GM12878 (cell line): Measurements from ENCODE around the gene RWDD4. TPM values are rescaled to one million over a fixed set of nuclear protein-coding genes. Genes with fewer than 3 reads are reported as not detected.

Experiments used
- ATAC-seq: fragments of 200-7000 bp; cut with Tn5 transposase; 3 replicates; pipeline ENCODE4 v1.9.1; 2020; ENCODE audit warnings: mild to moderate bottlenecking, moderate library complexity
- BruUV-seq: library from RNA; stranded (reverse); fragments of 400-500 nt; replicated peaks from 2 replicates; lab custom pipeline; 2021; lab: Mats Ljungman, UMichigan
- CTCF ChIA-PET: fragments of 300-600 bp; sonication (Branson Sonifier 250); formaldehyde crosslinking; extraction: SDS; loops from one replicate; lab custom pipeline; 2021; ENCODE audit warnings: inconsistent platforms; lab: Yijun Ruan, JAX
- POLR2A ChIA-PET: fragments of 350-600 bp; formaldehyde crosslinking; extraction: SDS; loops from one replicate; lab custom pipeline; 2021; ENCODE audit warnings: inconsistent platforms; lab: Charles Lee
- RAD21 ChIA-PET: fragments of 300-600 bp; sonication (Branson Sonifier 250); formaldehyde crosslinking; loops from one replicate; lab custom pipeline; 2023; ENCODE audit warnings: antibody characterized with exemption; ENCODE audit not compliant: unreplicated experiment; lab: Charles Lee
- SMC1A ChIA-PET: fragments of 300-600 bp; sonication (Branson Sonifier 250); formaldehyde crosslinking; loops from one replicate; lab custom pipeline; 2023; ENCODE audit not compliant: unreplicated experiment, uncharacterized antibody; lab: Charles Lee
- DNase-seq: peaks from one replicate; pipeline ENCODE4 v3.0.0-alpha.2; 2011; ENCODE audit warnings: low read depth, low spot score
- FAIRE-seq: peaks from 3 replicates; lab custom pipeline; 2011; peaks lifted over from hg19 to GRCh38; lab: Jason Lieb, UNC
- H2AFZ ChIP-seq: 2 replicates; pipeline ENCODE4 v1.6.0; 2011; ENCODE audit warnings: low read depth, low read length, control low read depth; ENCODE audit not compliant: control insufficient read depth
- H3K27ac ChIP-seq: 2 replicates; pipeline ENCODE4 v1.5.1; 2011; ENCODE audit warnings: control low read depth; ENCODE audit not compliant: control insufficient read depth, insufficient read depth
- H3K27me3 ChIP-seq, 2 experiments: replicated peaks in 1 of 2; 2 replicates each; pipeline versions ENCODE4 v1.6.0 to v1.6.1; 2011; ENCODE audit warnings: low read length in 1 of 2; ENCODE audit not compliant: control insufficient read depth in 2 of 2, insufficient read depth in 2 of 2
- H3K36me3 ChIP-seq, 2 experiments: 2 replicates each; pipeline ENCODE4 v1.5.1; 2011; ENCODE audit warnings: low read length in 1 of 2; ENCODE audit not compliant: control insufficient read depth in 2 of 2, insufficient read depth in 2 of 2
- H3K4me1 ChIP-seq: 2 replicates; pipeline ENCODE4 v1.6.1; 2011; ENCODE audit warnings: mild to moderate bottlenecking, low read length, moderate library complexity, mixed read lengths; ENCODE audit not compliant: control insufficient read depth, insufficient read depth
- H3K4me2 ChIP-seq: 2 replicates; pipeline ENCODE4 v1.6.0; 2011; ENCODE audit warnings: control low read depth; ENCODE audit not compliant: control insufficient read depth, insufficient read depth
- H3K4me3 ChIP-seq: fragments of 200-600 bp; sonication (generic); 2 replicates; pipeline ENCODE4 v1.5.1; 2016
- H3K79me2 ChIP-seq: 2 replicates; pipeline ENCODE4 v1.6.0; 2011; ENCODE audit warnings: low read length; ENCODE audit not compliant: control insufficient read depth, insufficient read depth
- H3K9ac ChIP-seq: 2 replicates; pipeline ENCODE4 v1.8.0; 2011; ENCODE audit warnings: low read length, control low read depth, mixed read lengths; ENCODE audit not compliant: control insufficient read depth, insufficient read depth
- H3K9me3 ChIP-seq: replicated peaks from 3 replicates; pipeline ENCODE4 v1.5.1; 2011; ENCODE audit warnings: mild to moderate bottlenecking, low read length; ENCODE audit not compliant: control insufficient read depth, insufficient read depth
- H4K20me1 ChIP-seq: 2 replicates; pipeline ENCODE4 v1.6.0; 2011; ENCODE audit not compliant: control insufficient read depth, insufficient read depth
- FOXK2 ChIP-seq: fragments of 450-650 bp; IDR thresholded peaks from 2 replicates; pipeline ENCODE4 v1.6.1; 2017; ENCODE audit warnings: mild to moderate bottlenecking, moderate library complexity
- MLLT1 ChIP-seq: fragments of 450-650 bp; IDR thresholded peaks from 2 replicates; pipeline ENCODE4 v1.6.1; 2016; ENCODE audit warnings: mild to moderate bottlenecking
- NR2C2 ChIP-seq: IDR thresholded peaks from 2 replicates; pipeline ENCODE4 v1.6.1; 2011; ENCODE audit warnings: borderline replicate concordance, low read depth; ENCODE audit not compliant: control insufficient read depth, insufficient read length
- POLR2AphosphoS5 ChIP-seq: IDR thresholded peaks from 2 replicates; pipeline ENCODE4 v1.6.1; 2011; ENCODE audit warnings: mild to moderate bottlenecking, low read length, inconsistent platforms
- POU2F2 ChIP-seq: IDR thresholded peaks from 3 replicates; pipeline ENCODE4 v1.6.1; 2011; ENCODE audit warnings: low read depth, mild to moderate bottlenecking, low read length, borderline replicate concordance
- RAD21 ChIP-seq: IDR thresholded peaks from 2 replicates; pipeline ENCODE4 v1.6.1; 2011; ENCODE audit warnings: mild to moderate bottlenecking, low read depth, low read length, moderate library complexity; ENCODE audit not compliant: insufficient read depth
- TCF3 ChIP-seq: IDR thresholded peaks from 2 replicates; pipeline ENCODE4 v1.6.1; 2012; ENCODE audit warnings: low read depth, mild to moderate bottlenecking, low read length, borderline replicate concordance; ENCODE audit not compliant: insufficient read depth
- WGBS: methylation state at CpG from one replicate; pipeline ENCODE4 v1.1.6; 2016; ENCODE audit warnings: low lambda C conversion rate; ENCODE audit not compliant: insufficient replicate concordance, insufficient coverage; ENCODE audit errors: missing lambda C conversion rate; 5-methylcytosine and 5-hydroxymethylcytosine counted together
- in situ Hi-C: fragments of 300-500 bp; cut with MboI; formaldehyde crosslinking; loops from 9 replicates; pipeline ENCODE4 v1.14.3; 2018; ENCODE audit warnings: mixed read lengths
- intact Hi-C: fragments of 100-400 bp; cut with micrococcal nuclease; formaldehyde crosslinking; loops from one replicate; pipeline ENCODE4 v1.14.2; 2022; ENCODE audit not compliant: unreplicated experiment
- polyA plus RNA-seq, 11 experiments: library from polyadenylated mRNA; depleted of rRNA in 4 of 11; unstranded in 6 of 11; stranded (reverse) in 5 of 11; fragments of >200 nt; fragmentation: Nextera tagmentation in 4 of 11; fragmentation: Illumina TruSeq in 1 of 11; extraction: Ambion mirVana in 4 of 11; extraction: Trizol in 1 of 11; gene quantifications; 1 replicate in 1 of 11; 2 replicates in 10 of 11; pipeline versions ENCODE4 v1.2.1 to v1.2.3, GENCODE V29; 2011 to 2016; ENCODE audit warnings: inconsistent platforms in 2 of 11, missing spikeins in 2 of 11, low read depth in 1 of 11
- total RNA-seq, 4 experiments: library from RNA; depleted of rRNA in 3 of 4; stranded (reverse); fragments of >200 nt in 3 of 4; fragmentation: Illumina TruSeq in 1 of 4; extraction: Trizol in 1 of 4; gene quantifications; 2 replicates each; pipeline versions ENCODE4 v1.2.1 to v1.2.3, GENCODE V29; 2013 to 2021

Gene RWDD4
- total and polyA plus RNA-seq, 10 of the 15 experiments (the other 5 are each of a cell fraction or from before 2014, with no cell fraction given): 11.2 to 37.8 (median 19.9) TPM

GRCh38 chr4:183659872-183660242 is 872 bp upstream of the RWDD4 start:
- ChIA-PET RAD21 (no interaction called here), SMC1A (interaction anchor here (1.5 to 2.4 kb wide), 2 partner anchors 15 to 20 kb away, joined by 3 to 5 read pairs; no protein-coding TSS in a partner anchor), CTCF (interaction anchor here (1.0 to 1.5 kb wide), 3 partner anchors 17 to 25 kb away, joined by 3 to 4 read pairs (median 3); no protein-coding TSS in a partner anchor), POLR2A (interaction anchor here (1.0 kb wide), 1 partner anchor 216 kb away, joined by 4 read pairs; the partner anchor contains the start of gene CDKN2AIP)
- Histone ChIP-seq H3K79me2 (peaks cover 35% of the 10 kb centered on the region), H3K9me3 (no peaks in the 10 kb centered on the region), H2AFZ (peak overlapping the region; percentile 73), H3K4me1 (no peaks in the 10 kb centered on the region), H4K20me1 (no peaks in the 10 kb centered on the region), H3K4me2 (peak overlapping the region; percentile 97), H3K4me3 (peak overlapping the region; percentile 80), H3K27ac (peak overlapping the region; percentile 84), H3K27me3 (no peaks in the 10 kb centered on the region), H3K9ac (peak overlapping the region; percentile 94), H3K36me3 (peaks cover 0 to 3% of the 10 kb centered on the region in 2 experiments; a peak in 1 of 4 replicates)
- BruUV-seq: no TSS peak
- DNase-seq: no peak
- TF ChIP-seq TCF3 (no peak), POU2F2 (no peak), FOXK2 (no peak), POLR2AphosphoS5 (no peak), NR2C2 (no peak), RAD21 (no peak), MLLT1 (peak; percentile 44; the same call in 1 of the 2 replicates)
- intact Hi-C loops (loop anchor here (2.0 kb wide), 1 partner anchor 155 kb away; the partner anchor contains the start of gene ING2), in situ Hi-C loops (no loop called here)
- WGBS: under 1% methylated on average over 10 of the region's 10 CpGs
- no peak for FAIRE-seq
- ATAC-seq: no peak
